Chondrocyte (in vitro differentiated cells): Measurements from ENCODE around the gene SEC24C. TPM values are rescaled to one million over a fixed set of nuclear protein-coding genes. Genes with fewer than 3 reads are reported as not detected.
A peak's percentile ranks its signal among the peaks of the same experiment; 100 is the strongest.

Experiments used
- DNase-seq: peaks from one replicate; pipeline ENCODE4 v3.0.0; 2021; ENCODE audit warnings: mixed read lengths, low spot score
- H3K27ac Mint-ChIP-seq: one replicate; pipeline ENCODE4 v1.8.0; 2021; ENCODE audit warnings: mild to moderate bottlenecking, moderate library complexity, mixed read lengths; ENCODE audit not compliant: unreplicated experiment
- H3K27me3 Mint-ChIP-seq: 2 replicates; pipeline ENCODE4 v1.8.0; 2021; ENCODE audit warnings: low read depth, mixed read lengths
- H3K36me3 Mint-ChIP-seq: 2 replicates; pipeline ENCODE4 v1.8.0; 2021; ENCODE audit warnings: low read depth, mixed read lengths
- H3K4me1 Mint-ChIP-seq: 2 replicates; pipeline ENCODE4 v1.8.0; 2021; ENCODE audit warnings: low read depth, mild to moderate bottlenecking, mixed read lengths
- H3K4me3 Mint-ChIP-seq: one replicate; pipeline ENCODE4 v1.8.0; 2021; ENCODE audit warnings: mild to moderate bottlenecking, moderate library complexity, mixed read lengths; ENCODE audit not compliant: unreplicated experiment
- H3K9me3 Mint-ChIP-seq: 2 replicates; pipeline ENCODE4 v1.8.0; 2021; ENCODE audit warnings: low read depth, mixed read lengths
- CTCF ChIP-seq: fragments of 200-600 bp; sonication (generic); IDR thresholded peaks from 2 replicates; pipeline ENCODE4 v1.5.0; 2021; ENCODE audit warnings: antibody characterized with exemption, mild to moderate bottlenecking, moderate library complexity
- total RNA-seq: library from RNA; stranded (reverse); gene quantifications from 3 replicates; pipeline ENCODE4 v1.2.1, GENCODE V29; 2021

Gene SEC24C
- total RNA-seq, 1 donor from 2014 or later, result 55.6 TPM

DNA sequence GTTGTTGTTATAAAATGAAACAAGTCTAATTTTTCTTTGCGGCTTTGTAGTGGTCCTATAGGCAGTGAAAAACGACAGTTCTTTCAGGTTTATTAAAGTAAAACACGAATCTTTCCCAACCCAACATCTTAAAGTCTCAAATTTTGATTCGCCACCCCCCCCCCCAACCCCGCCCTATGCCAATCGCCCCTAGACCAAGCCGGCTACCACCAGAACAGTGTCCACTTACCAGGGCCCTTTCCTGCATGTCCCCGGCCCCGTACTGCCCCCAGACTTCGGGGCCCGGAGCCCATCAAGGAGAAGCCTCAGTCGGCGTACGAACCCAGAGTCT lies 37.3 kb downstream of the SEC24C start:
- Mint-ChIP-seq H3K36me3 (peaks cover 8% of the 10 kb centered on the region), H3K27ac (peak overlapping the region; percentile 99), H3K4me1 (peaks cover 50% of the 10 kb centered on the region), H3K27me3 (no peaks in the 10 kb centered on the region), H3K4me3 (peak overlapping the region; percentile 98), H3K9me3 (no peaks in the 10 kb centered on the region)
- DNase-seq, result no peak
- no peak for TF ChIP-seq CTCF

GRCh38 chr10:73781879-73782748 lies 37.9 kb downstream of the SEC24C start, which contains the start of gene CHCHD1:
TSS of gene CHCHD1 (plus strand) at chr10:73782048. CDS start at chr10:73782076, 28 bp downstream.
- H3K27ac Mint-ChIP-seq, result peak within 1 kb of the TSS; percentile 99
- H3K27me3 Mint-ChIP-seq, result no peaks in the 10 kb centered on the region
- TF ChIP-seq CTCF, result peak; percentile 14
- peaks cover 52% of the 10 kb centered on the region for H3K4me1 Mint-ChIP-seq
- H3K36me3 Mint-ChIP-seq, result peaks cover 6% of the 10 kb centered on the region
- DNase-seq, result peak; percentile 99
- peak within 1 kb of the TSS; percentile 98 for H3K4me3 Mint-ChIP-seq
- no peaks in the 10 kb centered on the region for H3K9me3 Mint-ChIP-seq

DNA sequence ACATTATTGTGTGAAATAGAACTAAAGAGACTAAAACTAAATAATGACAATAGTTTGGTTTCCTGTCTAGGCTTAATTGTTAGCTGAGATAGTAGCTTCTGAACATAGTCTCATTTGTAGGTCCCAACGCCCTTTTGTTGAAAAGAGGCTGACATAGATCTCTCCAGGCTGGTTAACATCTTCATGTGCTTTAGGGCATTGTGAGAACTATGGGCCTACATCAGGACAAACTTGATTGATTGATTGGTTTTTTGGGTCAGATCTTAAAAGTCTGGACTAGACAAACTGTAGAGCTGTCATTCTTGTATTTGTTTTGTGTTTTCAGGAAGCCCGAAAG lies 38.5 kb downstream of the SEC24C start:
- Mint-ChIP-seq H3K27me3 (no peaks in the 10 kb centered on the region), H3K9me3 (no peaks in the 10 kb centered on the region), H3K27ac (peak overlapping the region; percentile 99), H3K4me3 (peak overlapping the region; percentile 98), H3K36me3 (peaks cover 6% of the 10 kb centered on the region), H3K4me1 (peaks cover 57% of the 10 kb centered on the region)
- TF ChIP-seq CTCF, result no peak
- DNase-seq, result no peak

DNA sequence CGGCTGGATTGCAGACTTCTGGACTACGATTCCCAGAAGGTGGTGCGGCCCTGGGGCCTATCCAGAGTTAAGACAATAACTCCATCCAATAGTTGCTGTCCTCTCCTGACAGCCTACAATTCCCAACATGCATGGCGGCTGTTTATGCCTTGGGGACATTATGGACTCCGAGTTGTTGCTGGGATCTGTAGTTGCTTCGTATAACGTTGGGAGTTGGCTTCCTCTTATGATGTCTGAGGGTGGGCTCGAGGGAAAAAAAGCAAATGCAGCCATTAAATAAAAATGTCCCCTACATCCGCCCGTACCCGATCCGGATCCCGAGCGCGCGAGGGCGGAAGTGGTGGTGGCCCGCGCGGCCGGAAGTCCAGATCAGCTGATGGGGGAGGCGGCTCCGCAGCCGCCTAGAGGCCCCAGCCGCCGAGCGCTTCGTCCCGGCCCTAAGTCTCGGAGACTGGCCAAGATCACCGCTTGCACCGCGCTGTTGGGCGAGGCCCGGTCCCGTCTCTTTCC lies 41.1 kb downstream of the SEC24C start, which contains the start of gene ZSWIM8:
TSS of gene ZSWIM8 (plus strand) at position 396 of the 510 bp plus-strand sequence. CDS start 273 bp downstream, outside the sequence.
- Mint-ChIP-seq H3K9me3 (no peaks in the 10 kb centered on the region), H3K36me3 (peaks cover 10% of the 10 kb centered on the region)
- no peak for DNase-seq

More for the DNA sequence above, 41.1 kb downstream of the SEC24C start, which contains the start of gene ZSWIM8:
- Mint-ChIP-seq H3K27ac (peak within 1 kb of the TSS; percentile 99), H3K4me1 (peaks cover 54% of the 10 kb centered on the region), H3K27me3 (no peaks in the 10 kb centered on the region), H3K4me3 (peak within 1 kb of the TSS; percentile 99)
- TF ChIP-seq CTCF, result no peak
